Measurements from ENCODE around the gene SVIL.
"Not testable (repeated sequence)": the region's sequence is repeated elsewhere in the genome, so short reads cannot be mapped to it uniquely, and the experiment has no call there.

The SVIL gene

GRCh38 chr10:29622382-29622922 lies 12.3 kb downstream of the SVIL start:
- peak; percentile 9 for DNase-seq

GRCh38 chr10:29621161-29621560 lies 13.6 kb downstream of the SVIL start:
- no peak for DNase-seq

GRCh38 chr10:29620112-29620690 lies 14.6 kb downstream of the SVIL start:
- DNase-seq, result no peak

- no peak for DNase-seq
Observed at GRCh38 chr10:29619241-29619669, 15.5 kb downstream of the SVIL start.

- peak; percentile 62 for DNase-seq
Observed at GRCh38 chr10:29618341-29619171, 16.2 kb downstream of the SVIL start.

- peak; percentile 57 for DNase-seq
Observed at GRCh38 chr10:29617880-29618340, 16.9 kb downstream of the SVIL start.

- no peak for DNase-seq
Observed at GRCh38 chr10:29616542-29616941, 18.2 kb downstream of the SVIL start.

- no peak for DNase-seq
Observed at GRCh38 chr10:29615195-29615594, 19.6 kb downstream of the SVIL start.

- not testable (repeated sequence) for DNase-seq
Observed at GRCh38 chr10:29614289-29614688, 20.5 kb downstream of the SVIL start.

- DNase-seq, result no peak
Observed at GRCh38 chr10:29613791-29614190, 21.0 kb downstream of the SVIL start.

GRCh38 chr10:29613196-29613595 lies 21.6 kb downstream of the SVIL start:
- DNase-seq, result no peak

- DNase-seq, result no peak
Observed at GRCh38 chr10:29612657-29613056, 22.1 kb downstream of the SVIL start.

- DNase-seq, result no peak
Observed at GRCh38 chr10:29611781-29612381, 22.9 kb downstream of the SVIL start.

- DNase-seq, result no peak
Observed at GRCh38 chr10:29610876-29611647, 23.7 kb downstream of the SVIL start.

GRCh38 chr10:29610331-29610730 lies 24.4 kb downstream of the SVIL start:
- DNase-seq, result not testable (repeated sequence)

GRCh38 chr10:29609696-29610095 lies 25.1 kb downstream of the SVIL start:
- no peak for DNase-seq

- DNase-seq, result no peak
Observed at GRCh38 chr10:29608476-29609301, 26.1 kb downstream of the SVIL start.

- DNase-seq, result no peak
Observed at GRCh38 chr10:29608062-29608461, 26.7 kb downstream of the SVIL start.

GRCh38 chr10:29607576-29607975 lies 27.2 kb downstream of the SVIL start:
- DNase-seq, result no peak

- DNase-seq, result not testable (repeated sequence)
Observed at GRCh38 chr10:29606693-29607092, 28.1 kb downstream of the SVIL start.

GRCh38 chr10:29604291-29604825 lies 30.4 kb downstream of the SVIL start:
- no peak for DNase-seq

Data from right kidney (tissue), 1 donor.